ENCODE measurements around the gene RALGPS1.

DNA sequence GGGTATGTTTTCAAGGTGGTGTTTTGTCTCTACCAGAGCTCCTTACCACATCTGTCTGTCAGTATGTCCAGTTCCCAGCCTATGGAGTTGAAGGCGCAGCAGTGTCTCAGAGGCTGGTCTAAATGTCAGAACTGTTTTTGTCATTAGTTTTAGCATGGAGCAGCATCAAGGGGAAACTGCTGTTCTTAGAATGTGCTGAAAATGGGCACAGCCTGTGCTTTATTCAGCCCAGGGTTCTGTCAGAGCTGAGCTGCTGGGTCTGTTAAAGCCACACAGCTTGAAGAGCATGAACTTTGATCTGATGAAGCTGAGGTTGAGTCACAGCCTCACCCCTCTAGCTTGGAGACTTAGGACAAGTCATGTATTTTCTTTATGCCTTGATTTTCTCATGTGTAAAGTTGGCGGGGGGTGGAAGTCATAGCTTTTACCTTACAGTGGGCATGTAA lies 71.9 kb downstream of the RALGPS1 start:
- TF ChIP-seq, protein P1, sequence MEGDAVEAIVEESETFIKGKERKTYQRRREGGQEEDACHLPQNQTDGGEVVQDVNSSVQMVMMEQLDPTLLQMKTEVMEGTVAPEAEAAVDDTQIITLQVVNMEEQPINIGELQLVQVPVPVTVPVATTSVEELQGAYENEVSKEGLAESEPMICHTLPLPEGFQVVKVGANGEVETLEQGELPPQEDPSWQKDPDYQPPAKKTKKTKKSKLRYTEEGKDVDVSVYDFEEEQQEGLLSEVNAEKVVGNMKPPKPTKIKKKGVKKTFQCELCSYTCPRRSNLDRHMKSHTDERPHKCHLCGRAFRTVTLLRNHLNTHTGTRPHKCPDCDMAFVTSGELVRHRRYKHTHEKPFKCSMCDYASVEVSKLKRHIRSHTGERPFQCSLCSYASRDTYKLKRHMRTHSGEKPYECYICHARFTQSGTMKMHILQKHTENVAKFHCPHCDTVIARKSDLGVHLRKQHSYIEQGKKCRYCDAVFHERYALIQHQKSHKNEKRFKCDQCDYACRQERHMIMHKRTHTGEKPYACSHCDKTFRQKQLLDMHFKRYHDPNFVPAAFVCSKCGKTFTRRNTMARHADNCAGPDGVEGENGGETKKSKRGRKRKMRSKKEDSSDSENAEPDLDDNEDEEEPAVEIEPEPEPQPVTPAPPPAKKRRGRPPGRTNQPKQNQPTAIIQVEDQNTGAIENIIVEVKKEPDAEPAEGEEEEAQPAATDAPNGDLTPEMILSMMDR (IDR thresholded peaks at IDR 0.05; ENCODE audit: low read depth, low read length, poor library complexity, severe bottlenecking) = no peak
- TF ChIP-seq EZH2phosphoT487 (IDR thresholded peaks at IDR 0.05; ENCODE audit: borderline replicate concordance, low read length) = no peak

Measured in DOHH2 (cell line).